Left cardiac atrium (tissue), 4 donors: ENCODE data around the gene MOCS2. TPM values are rescaled to one million over a fixed set of nuclear protein-coding genes. Genes with fewer than 3 reads are reported as not detected.

Source experiments
- ATAC-seq, 2 donors: fragments of 200-7000 bp; cut with Tn5 transposase; one replicate each; pipeline ENCODE4 v1.9.1; 2020; ENCODE audit warnings: mild to moderate bottlenecking in 2 of 2, moderate library complexity in 2 of 2
- DNase-seq: peaks from one replicate; pipeline ENCODE4 v3.0.0-alpha.2; 2020
- intact Hi-C, 2 donors: fragments of 100-400 bp; cut with DNase I; formaldehyde crosslinking; loops; one replicate each; pipeline versions ENCODE4 v1.14.1 to v1.15.1; 2022 to 2023
- total RNA-seq, 2 donors: library from RNA; stranded (reverse); fragmentation: NEBNext Ultra II Directional; extraction: Animal tissue kit (Norgen Biotek cat#: 25700); gene quantifications; one replicate each; pipeline ENCODE4 v1.2.1, GENCODE V29; 2021
- donor health status: DM: no; HTN: yes; CAD: no.
- donor health status: DM: no; HTN: yes; CAD: no; lungs with severe emphysema.
- donor health status: DM: yes; HTN: yes; CAD: no.
- donor health status: Dilated cardiomyopathy.

The MOCS2 gene
- total RNA-seq, 2 donors from 2014 or later, result 63.7 to 64.4 TPM

GRCh38 chr5:53063791-53064190 is 45.8 kb downstream of the MOCS2 start:
- DNase-seq (no peak), ATAC-seq (no peak)
- intact Hi-C loops, result no loop called here

- intact Hi-C loops, result no loop called here
- ATAC-seq (no peak), DNase-seq (no peak)
Observed at GRCh38 chr5:53063176-53063575, 46.4 kb downstream of the MOCS2 start.

- no peak for DNase-seq
- intact Hi-C loops, result no loop called here
- ATAC-seq, result no peak
Observed at GRCh38 chr5:53059281-53059680, 50.3 kb downstream of the MOCS2 start.

- intact Hi-C loops, result no loop called here
- DNase-seq (no peak), ATAC-seq (no peak)
Observed at GRCh38 chr5:53055365-53055764, 54.2 kb downstream of the MOCS2 start.

GRCh38 chr5:53053364-53053763 is 56.2 kb downstream of the MOCS2 start:
- ATAC-seq (no peak), DNase-seq (no peak)

GRCh38 chr5:53052499-53052898 is 57.1 kb downstream of the MOCS2 start:
- DNase-seq (no peak), ATAC-seq (no peak)
- intact Hi-C loops, result no loop called here

More at GRCh38 chr5:53053364-53053763, 56.2 kb downstream of the MOCS2 start:
- intact Hi-C loops, result no loop called here

- no peak for ATAC-seq
- DNase-seq, result no peak
- intact Hi-C loops, result no loop called here
Observed at GRCh38 chr5:53048248-53048647, 61.3 kb downstream of the MOCS2 start.

Other genes starting within 250 kb of the MOCS2 start
- gene ITGA2, start 120.4 kb downstream of the MOCS2 start, total RNA-seq, result 1 to 10 TPM in 1 of 2 donors, under 1 TPM in 1; 0.88 to 3.8 TPM